ENCODE data around the gene PPP2R2C.

DNA sequence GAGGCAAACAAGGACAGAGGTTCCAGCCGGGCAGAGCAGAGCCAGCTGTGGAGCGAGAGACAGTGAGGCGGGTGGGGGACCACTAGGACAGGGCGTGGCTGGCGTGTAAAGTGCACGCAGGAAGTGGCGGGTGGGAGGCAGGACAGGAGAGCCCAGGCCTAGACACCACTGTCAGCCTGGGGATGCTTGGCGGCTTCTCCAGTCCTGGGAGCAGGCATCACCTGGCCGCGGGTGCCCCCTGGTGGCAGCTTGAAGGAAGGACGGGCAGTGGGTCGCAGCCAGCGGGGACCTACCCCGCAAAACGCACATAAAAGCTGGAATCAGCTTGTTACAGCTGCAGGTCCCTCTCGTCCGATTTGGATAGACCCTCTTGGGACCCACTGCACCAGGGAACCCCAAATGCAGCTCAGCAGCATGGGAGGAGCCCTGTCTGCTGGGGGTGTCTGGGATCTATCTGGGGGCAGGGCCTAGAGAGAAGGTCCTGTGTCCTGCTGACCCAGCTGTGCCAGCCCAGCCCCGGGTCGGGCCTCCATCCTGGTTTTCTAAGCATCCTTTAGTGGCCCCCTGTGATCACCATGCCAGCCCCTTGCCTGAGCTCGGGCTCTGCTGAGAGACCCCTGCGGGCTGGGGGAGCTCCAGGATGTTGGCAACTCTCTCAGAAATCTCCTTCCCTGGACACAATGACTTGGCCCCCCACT lies 145.0 kb downstream of the PPP2R2C start:
- TF ChIP-seq EZH2 (IDR thresholded peaks at IDR 0.05; ENCODE audit: borderline replicate concordance, low read length) = no peak
- TF ChIP-seq, protein P1, sequence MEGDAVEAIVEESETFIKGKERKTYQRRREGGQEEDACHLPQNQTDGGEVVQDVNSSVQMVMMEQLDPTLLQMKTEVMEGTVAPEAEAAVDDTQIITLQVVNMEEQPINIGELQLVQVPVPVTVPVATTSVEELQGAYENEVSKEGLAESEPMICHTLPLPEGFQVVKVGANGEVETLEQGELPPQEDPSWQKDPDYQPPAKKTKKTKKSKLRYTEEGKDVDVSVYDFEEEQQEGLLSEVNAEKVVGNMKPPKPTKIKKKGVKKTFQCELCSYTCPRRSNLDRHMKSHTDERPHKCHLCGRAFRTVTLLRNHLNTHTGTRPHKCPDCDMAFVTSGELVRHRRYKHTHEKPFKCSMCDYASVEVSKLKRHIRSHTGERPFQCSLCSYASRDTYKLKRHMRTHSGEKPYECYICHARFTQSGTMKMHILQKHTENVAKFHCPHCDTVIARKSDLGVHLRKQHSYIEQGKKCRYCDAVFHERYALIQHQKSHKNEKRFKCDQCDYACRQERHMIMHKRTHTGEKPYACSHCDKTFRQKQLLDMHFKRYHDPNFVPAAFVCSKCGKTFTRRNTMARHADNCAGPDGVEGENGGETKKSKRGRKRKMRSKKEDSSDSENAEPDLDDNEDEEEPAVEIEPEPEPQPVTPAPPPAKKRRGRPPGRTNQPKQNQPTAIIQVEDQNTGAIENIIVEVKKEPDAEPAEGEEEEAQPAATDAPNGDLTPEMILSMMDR (conservative IDR thresholded peaks at IDR 0.05 in 1 of 2, IDR thresholded peaks at IDR 0.05 in 1 of 2; ENCODE audit: extremely low read depth in 1 of 2, insufficient read depth in 1 of 2, low read depth in 1 of 2, low read length in 2 of 2) = peak; percentile 78 to 92

All from mammary epithelial cell (primary cell).